Prostate gland (tissue), 2 donors: ENCODE measurements around the gene VPS33A.

Experiments
- CTCF ChIP-seq, 4 experiments: fragments of 200-600 bp in 2 of 4; fragments of 450-650 bp in 2 of 4; sonication (generic) in 2 of 4; IDR thresholded peaks; 1 replicate in 3 of 4; 2 replicates in 1 of 4; pipeline ENCODE4 v1.5.1; 2016 to 2019; ENCODE audit warnings: antibody characterized with exemption in 4 of 4, mild to moderate bottlenecking in 2 of 4, moderate library complexity in 2 of 4
- POLR2A ChIP-seq: fragments of 450-650 bp; IDR thresholded peaks from one replicate; pipeline ENCODE4 v1.6.1; 2016; ENCODE audit warnings: antibody characterized with exemption, mild to moderate bottlenecking
- POLR2AphosphoS5 ChIP-seq: sonication (generic); formaldehyde crosslinking; IDR thresholded peaks from one replicate; pipeline ENCODE4 v1.6.1; 2017; ENCODE audit warnings: antibody characterized with exemption

DNA sequence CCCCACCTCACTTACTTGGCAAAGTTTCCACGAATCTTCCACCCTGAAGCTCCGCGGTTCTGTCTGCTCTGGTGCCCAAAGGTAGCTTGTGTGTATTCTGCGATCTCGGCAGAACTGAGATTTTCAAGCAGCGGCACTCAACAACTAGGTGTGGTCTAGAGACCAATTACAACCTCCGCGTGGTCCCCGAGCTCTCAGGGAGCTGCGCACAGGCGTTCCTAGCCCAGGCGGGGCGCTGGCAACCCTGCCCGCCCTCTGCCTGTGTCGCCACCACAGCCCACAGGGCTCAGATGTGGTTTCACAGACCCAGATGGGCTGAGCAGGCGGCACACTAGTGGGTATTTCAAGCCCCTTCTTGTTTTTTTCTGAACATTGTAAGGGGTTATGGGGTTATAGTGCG lies 39.0 kb downstream of the VPS33A start:
- TF ChIP-seq POLR2A = no peak
- TF ChIP-seq CTCF (IDR thresholded peaks at IDR 0.05) = no peak
- no peak for TF ChIP-seq POLR2AphosphoS5
